Caco-2 (cell line): ENCODE results near the gene SPR. TPM values are rescaled to one million over a fixed set of nuclear protein-coding genes. Genes with fewer than 3 reads are reported as not detected.

Source experiments
- BruUV-seq: library from RNA; stranded (reverse); fragments of 400-500 nt; replicated peaks from 2 replicates; lab custom pipeline; 2021; lab: Mats Ljungman, UMichigan
- CTCF ChIA-PET: fragments of 300-600 bp; sonication (Branson Sonifier 250); formaldehyde crosslinking; loops from one replicate; lab custom pipeline; 2022; ENCODE audit warnings: antibody characterized with exemption; lab: Charles Lee
- POLR2A ChIA-PET: fragments of 300-600 bp; sonication (Branson Sonifier 250); formaldehyde crosslinking; loops from one replicate; lab custom pipeline; 2022; ENCODE audit warnings: antibody characterized with exemption; lab: Charles Lee
- DNase-seq, 2 experiments: peaks; one replicate each; pipeline versions ENCODE4 v3.0.0 to v3.0.0-alpha.2; 2020 to 2022
- H3K27me3 ChIP-seq: replicated peaks from 2 replicates; pipeline ENCODE4 v1.6.0; 2011; ENCODE audit warnings: low read length; ENCODE audit not compliant: control insufficient read depth, insufficient read depth
- H3K36me3 ChIP-seq: 2 replicates; pipeline ENCODE4 v1.5.1; 2011; ENCODE audit warnings: low read length; ENCODE audit not compliant: control insufficient read depth, insufficient read depth
- H3K4me1 ChIP-seq: fragments of 250-450 bp; sonication (Bioruptor Pico); 2 replicates; pipeline ENCODE4 v1.5.1; 2020; ENCODE audit warnings: mild to moderate bottlenecking
- H3K4me3 ChIP-seq: 2 replicates; pipeline ENCODE4 v1.5.1; 2011; ENCODE audit warnings: low read depth, mild to moderate bottlenecking, control low read depth, low read length
- H3K9me3 ChIP-seq: fragments of 250-450 bp; sonication (Bioruptor Pico); 2 replicates; pipeline ENCODE4 v1.5.1; 2020; ENCODE audit warnings: mild to moderate bottlenecking, moderate library complexity
- H3K27ac Mint-ChIP-seq: one replicate; pipeline ENCODE4 v1.8.0; 2022; ENCODE audit warnings: mixed read lengths; ENCODE audit not compliant: unreplicated experiment
- H3K27me3 Mint-ChIP-seq: one replicate; pipeline ENCODE4 v1.8.0; 2022; ENCODE audit warnings: mixed read lengths; ENCODE audit not compliant: insufficient read depth, unreplicated experiment
- H3K36me3 Mint-ChIP-seq: one replicate; pipeline ENCODE4 v1.8.0; 2022; ENCODE audit warnings: mild to moderate bottlenecking, mixed read lengths; ENCODE audit not compliant: insufficient read depth, unreplicated experiment
- H3K4me1 Mint-ChIP-seq: one replicate; pipeline ENCODE4 v1.8.0; 2022; ENCODE audit warnings: low read depth, mixed read lengths; ENCODE audit not compliant: unreplicated experiment
- H3K4me3 Mint-ChIP-seq: one replicate; pipeline ENCODE4 v1.8.0; 2022; ENCODE audit warnings: mild to moderate bottlenecking, moderate library complexity, mixed read lengths; ENCODE audit not compliant: unreplicated experiment
- H3K9me3 Mint-ChIP-seq: one replicate; pipeline ENCODE4 v1.8.0; 2022; ENCODE audit warnings: mixed read lengths; ENCODE audit not compliant: unreplicated experiment
- intact Hi-C: fragments of 100-400 bp; cut with micrococcal nuclease; formaldehyde crosslinking; loops from one replicate; pipeline ENCODE4 v1.10.0; 2022; ENCODE audit not compliant: unreplicated experiment
- total RNA-seq: library from RNA; stranded (reverse); gene quantifications from 2 replicates; pipeline ENCODE4 v1.2.3, GENCODE V29; 2022
- TF ChIP-seq, protein P1 (sequence below), 2 experiments: fragments of 200-600 bp in 1 of 2; IDR thresholded peaks; 1 replicate in 1 of 2; 2 replicates in 1 of 2; pipeline versions ENCODE4 v1.5.1 to v1.8.0; 2011 to 2022; ENCODE audit warnings: antibody characterized with exemption in 1 of 2, control low read depth in 1 of 2, inconsistent platforms in 1 of 2, low read depth in 1 of 2, low read length in 1 of 2, mild to moderate bottlenecking in 1 of 2, moderate library complexity in 1 of 2; ENCODE audit not compliant: insufficient read depth in 1 of 2, severe bottlenecking in 1 of 2, unreplicated experiment in 1 of 2

The SPR gene
- total RNA-seq, 1 experiment from 2014 or later = 49.6 TPM

DNA sequence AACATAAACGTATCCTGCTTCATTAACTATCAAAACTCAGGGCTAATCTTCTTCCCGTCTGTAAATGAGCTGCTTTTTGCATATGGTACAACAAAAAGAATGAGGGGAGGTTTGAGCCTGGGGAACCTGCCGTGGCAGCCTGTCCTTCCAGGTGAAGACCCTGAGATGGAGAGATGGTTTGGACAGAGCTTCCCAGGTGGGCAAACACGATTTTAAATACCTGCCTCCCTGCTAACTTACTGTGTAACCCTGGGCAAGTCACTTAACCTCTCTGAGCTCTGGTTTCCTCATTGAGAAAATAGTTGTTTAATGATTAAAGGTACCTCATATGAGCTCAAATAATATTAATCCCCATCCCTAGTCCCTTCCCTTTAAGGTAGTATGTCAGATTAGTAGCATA lies 39.2 kb downstream of the SPR start:
- Mint-ChIP-seq H3K27ac (no peak overlapping the region), H3K27me3 (peaks cover 11% of the 10 kb centered on the region), H3K4me1 (no peaks in the 10 kb centered on the region), H3K9me3 (no peaks in the 10 kb centered on the region), H3K4me3 (no peak overlapping the region), H3K36me3 (no peaks in the 10 kb centered on the region)
- DNase-seq = no peak
- Histone ChIP-seq H3K36me3 (no peaks in the 10 kb centered on the region), H3K27me3 (peaks cover 3% of the 10 kb centered on the region; the same call in 1 of the 2 replicates), H3K9me3 (no peaks in the 10 kb centered on the region), H3K4me1 (no peaks in the 10 kb centered on the region), H3K4me3 (no peak overlapping the region)
- CTCF ChIA-PET = interaction anchor here (0.6 to 1.7 kb wide), 2 partner anchors 33 to 39 kb away, joined by 3 to 12 read pairs; partner anchors contain the start of gene SPR
- intact Hi-C loops = no loop called here
- POLR2A ChIA-PET = no interaction called here
- no TSS peak for BruUV-seq
- TF ChIP-seq, protein P1, sequence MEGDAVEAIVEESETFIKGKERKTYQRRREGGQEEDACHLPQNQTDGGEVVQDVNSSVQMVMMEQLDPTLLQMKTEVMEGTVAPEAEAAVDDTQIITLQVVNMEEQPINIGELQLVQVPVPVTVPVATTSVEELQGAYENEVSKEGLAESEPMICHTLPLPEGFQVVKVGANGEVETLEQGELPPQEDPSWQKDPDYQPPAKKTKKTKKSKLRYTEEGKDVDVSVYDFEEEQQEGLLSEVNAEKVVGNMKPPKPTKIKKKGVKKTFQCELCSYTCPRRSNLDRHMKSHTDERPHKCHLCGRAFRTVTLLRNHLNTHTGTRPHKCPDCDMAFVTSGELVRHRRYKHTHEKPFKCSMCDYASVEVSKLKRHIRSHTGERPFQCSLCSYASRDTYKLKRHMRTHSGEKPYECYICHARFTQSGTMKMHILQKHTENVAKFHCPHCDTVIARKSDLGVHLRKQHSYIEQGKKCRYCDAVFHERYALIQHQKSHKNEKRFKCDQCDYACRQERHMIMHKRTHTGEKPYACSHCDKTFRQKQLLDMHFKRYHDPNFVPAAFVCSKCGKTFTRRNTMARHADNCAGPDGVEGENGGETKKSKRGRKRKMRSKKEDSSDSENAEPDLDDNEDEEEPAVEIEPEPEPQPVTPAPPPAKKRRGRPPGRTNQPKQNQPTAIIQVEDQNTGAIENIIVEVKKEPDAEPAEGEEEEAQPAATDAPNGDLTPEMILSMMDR (IDR thresholded peaks at IDR 0.05; ENCODE audit: insufficient read depth in 1 of 2, low read depth in 1 of 2, low read length in 1 of 2, severe bottlenecking in 1 of 2, unreplicated experiment in 1 of 2) = no peak

DNA sequence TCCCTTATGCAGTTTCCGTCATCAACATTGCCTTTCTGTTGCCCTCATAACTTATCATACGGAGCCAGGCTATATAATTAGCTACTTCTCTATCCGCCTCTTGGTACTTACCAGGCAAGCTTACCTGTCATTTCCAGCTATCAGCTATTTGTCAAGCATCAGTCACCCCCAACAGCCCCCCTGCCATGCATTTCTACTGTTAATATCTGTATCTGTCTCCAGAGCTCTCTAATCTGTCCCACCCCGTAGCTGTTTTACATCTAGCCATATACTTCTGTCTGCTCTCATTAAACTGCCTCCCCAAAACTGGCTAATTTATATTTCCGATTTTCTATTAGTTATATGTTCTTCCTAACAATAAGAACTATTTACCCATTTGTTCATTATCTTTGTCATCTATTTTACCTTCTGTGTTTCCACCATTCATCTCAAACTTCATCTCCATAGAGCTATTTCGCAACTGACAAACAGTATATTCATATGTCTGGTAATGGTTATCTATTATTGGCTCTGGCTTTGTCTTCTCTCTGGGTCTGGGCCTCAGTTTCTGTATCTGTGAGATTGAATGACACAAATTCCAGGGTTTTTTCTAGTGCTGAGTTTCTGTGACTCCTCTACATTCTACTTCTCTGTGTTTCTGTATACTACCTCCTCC lies 39.7 kb downstream of the SPR start:
- no peaks in the 10 kb centered on the region for H3K4me1 ChIP-seq
- no peaks in the 10 kb centered on the region for H3K4me1 Mint-ChIP-seq
- H3K9me3 ChIP-seq = no peaks in the 10 kb centered on the region
- H3K9me3 Mint-ChIP-seq = no peaks in the 10 kb centered on the region
- peaks cover 9% of the 10 kb centered on the region for H3K27me3 Mint-ChIP-seq
- peaks cover 1% of the 10 kb centered on the region; the same call in 1 of the 2 replicates for H3K27me3 ChIP-seq
- H3K4me3 ChIP-seq = no peak overlapping the region
- POLR2A ChIA-PET = no interaction called here
- no peaks in the 10 kb centered on the region; the same call in 1 of the 2 replicates for H3K36me3 ChIP-seq
- DNase-seq = no peak
- H3K27ac Mint-ChIP-seq = no peak overlapping the region
- TF ChIP-seq, protein P1 (IDR thresholded peaks at IDR 0.05; ENCODE audit: insufficient read depth in 1 of 2, low read depth in 1 of 2, low read length in 1 of 2, severe bottlenecking in 1 of 2, unreplicated experiment in 1 of 2) = no peak
- no TSS peak for BruUV-seq
- H3K4me3 Mint-ChIP-seq = no peak overlapping the region
- intact Hi-C loops = no loop called here
- no peaks in the 10 kb centered on the region for H3K36me3 Mint-ChIP-seq
- CTCF ChIA-PET = interaction anchor here (1.7 kb wide), 1 partner anchor 34 kb away, joined by 12 read pairs; no protein-coding TSS in a partner anchor

DNA sequence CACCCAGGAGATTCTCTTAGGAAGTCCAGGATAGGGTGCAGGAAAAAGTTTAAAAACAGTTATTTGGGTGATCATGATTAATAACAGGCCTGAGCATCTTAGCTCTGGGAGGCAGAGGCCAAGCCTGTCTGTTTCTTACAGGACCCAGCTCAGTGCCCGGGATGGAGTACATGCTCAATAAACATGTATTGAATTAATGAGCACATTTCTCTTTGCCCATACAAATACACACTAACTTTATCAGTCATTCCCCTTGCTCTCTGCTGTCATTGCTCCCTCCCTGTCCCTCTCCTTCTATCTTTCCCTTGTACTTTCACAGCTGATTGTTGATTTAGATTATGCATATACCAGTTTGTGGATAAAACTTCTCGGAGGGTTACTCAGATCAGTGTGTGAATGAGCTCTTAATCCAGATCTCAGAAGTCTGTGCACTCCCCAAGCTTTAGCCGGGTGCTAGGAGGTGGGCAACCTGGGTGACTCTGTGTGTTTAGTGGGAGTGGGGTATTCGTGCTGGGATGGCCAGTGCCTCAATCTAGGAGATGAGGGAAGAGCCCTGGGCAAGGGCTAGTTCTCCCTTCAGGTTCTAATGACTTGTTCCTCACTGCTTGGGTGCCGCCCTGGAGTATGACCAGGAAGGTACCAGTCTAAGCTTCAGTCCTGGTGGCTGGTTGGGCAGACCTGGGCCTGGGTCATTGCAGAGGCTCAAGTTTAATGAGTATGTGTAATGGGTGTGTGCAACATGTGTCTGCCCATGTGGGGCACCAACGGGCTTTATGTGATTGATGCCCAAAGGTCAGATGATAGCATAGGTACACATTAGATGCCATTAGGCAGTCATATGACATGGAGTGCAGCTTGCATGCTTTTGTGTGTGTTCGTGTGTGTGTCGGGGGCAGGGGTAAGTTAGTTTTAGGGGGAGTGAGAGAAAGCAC lies 40.7 kb downstream of the SPR start:
- Histone ChIP-seq H3K27me3 (peaks cover 1% of the 10 kb centered on the region; the same call in 1 of the 2 replicates), H3K4me3 (no peak overlapping the region), H3K4me1 (no peaks in the 10 kb centered on the region), H3K9me3 (no peaks in the 10 kb centered on the region), H3K36me3 (no peaks in the 10 kb centered on the region; the same call in 1 of the 2 replicates)
- intact Hi-C loops = no loop called here
- H3K36me3 Mint-ChIP-seq = no peaks in the 10 kb centered on the region
- no peak overlapping the region for H3K4me3 Mint-ChIP-seq
- TF ChIP-seq, protein P1 (IDR thresholded peaks at IDR 0.05; ENCODE audit: insufficient read depth in 1 of 2, low read depth in 1 of 2, low read length in 1 of 2, severe bottlenecking in 1 of 2, unreplicated experiment in 1 of 2) = no peak
- no TSS peak for BruUV-seq
- H3K4me1 Mint-ChIP-seq = no peaks in the 10 kb centered on the region
- no peak for DNase-seq
- H3K27me3 Mint-ChIP-seq = peaks cover 5% of the 10 kb centered on the region
- no peak overlapping the region for H3K27ac Mint-ChIP-seq
- POLR2A ChIA-PET = no interaction called here
- H3K9me3 Mint-ChIP-seq = no peaks in the 10 kb centered on the region
- CTCF ChIA-PET = interaction anchor here (1.4 to 1.7 kb wide), 2 partner anchors 34 to 35 kb away, joined by 5 to 12 read pairs; no protein-coding TSS in a partner anchor
